HEK293 (cell line): Measurements from ENCODE around the gene HNRNPL.

Source experiments
- GLI2 ChIP-seq: fragments of 450-650 bp; formaldehyde crosslinking; IDR thresholded peaks from 2 replicates; pipeline ENCODE4; 2017; ENCODE audit warnings: missing biosample characterization, missing genetic modification characterization, low read depth, borderline replicate concordance
- MEIS1 ChIP-seq: sonication (generic); formaldehyde crosslinking; IDR thresholded peaks from 2 replicates; pipeline ENCODE4 v1.8.1; 2022; ENCODE audit warnings: missing genetic modification reagents, mild to moderate bottlenecking, borderline replicate concordance
- OVOL3 ChIP-seq: fragments of 450-650 bp; formaldehyde crosslinking; IDR thresholded peaks from 2 replicates; pipeline ENCODE4 v1.5.1; 2016; ENCODE audit warnings: missing biosample characterization, missing genetic modification characterization
- REPIN1 ChIP-seq: fragments of 450-650 bp; formaldehyde crosslinking; IDR thresholded peaks from 2 replicates; pipeline ENCODE4 v1.5.1; 2017; ENCODE audit warnings: missing biosample characterization, missing genetic modification characterization, low read depth
- SCRT1 ChIP-seq: fragments of 450-650 bp; formaldehyde crosslinking; IDR thresholded peaks from 2 replicates; pipeline ENCODE4 v1.5.1; 2016; ENCODE audit warnings: missing biosample characterization, missing genetic modification characterization, borderline replicate concordance
- SP7 ChIP-seq: fragments of 450-650 bp; formaldehyde crosslinking; IDR thresholded peaks from 2 replicates; pipeline ENCODE4 v1.5.1; 2016; ENCODE audit warnings: missing biosample characterization, missing genetic modification characterization
- ZBTB20 ChIP-seq: fragments of 450-650 bp; formaldehyde crosslinking; IDR thresholded peaks from 2 replicates; pipeline ENCODE4 v1.5.1; 2016; ENCODE audit warnings: missing biosample characterization, missing genetic modification characterization
- ZBTB21 ChIP-seq: fragments of 450-650 bp; formaldehyde crosslinking; IDR thresholded peaks from 2 replicates; pipeline ENCODE4 v1.5.1; 2017; ENCODE audit warnings: missing biosample characterization, missing genetic modification characterization
- ZNF10 ChIP-seq: fragments of 450-650 bp; formaldehyde crosslinking; IDR thresholded peaks from 2 replicates; pipeline ENCODE4 v1.5.1; 2017; ENCODE audit warnings: missing biosample characterization, missing genetic modification characterization
- ZNF155 ChIP-seq: fragments of 450-650 bp; formaldehyde crosslinking; IDR thresholded peaks from 2 replicates; pipeline ENCODE4 v1.5.1; 2016; ENCODE audit warnings: missing biosample characterization, missing genetic modification characterization
- ZNF391 ChIP-seq: fragments of 450-650 bp; formaldehyde crosslinking; IDR thresholded peaks from 2 replicates; pipeline ENCODE4 v1.5.1; 2016; ENCODE audit warnings: low read depth, missing biosample characterization, missing genetic modification characterization, borderline replicate concordance
- ZNF433 ChIP-seq: fragments of 450-650 bp; formaldehyde crosslinking; IDR thresholded peaks from 2 replicates; pipeline ENCODE4 v1.5.1; 2016; ENCODE audit warnings: missing biosample characterization, missing genetic modification characterization, low read depth
- ZNF48 ChIP-seq: fragments of 450-650 bp; formaldehyde crosslinking; IDR thresholded peaks from 2 replicates; pipeline ENCODE4 v1.5.1; 2016; ENCODE audit warnings: missing biosample characterization, missing genetic modification characterization
- ZNF521 ChIP-seq: fragments of 450-650 bp; formaldehyde crosslinking; IDR thresholded peaks from 2 replicates; pipeline ENCODE4 v1.5.1; 2017; ENCODE audit warnings: missing biosample characterization, mild to moderate bottlenecking, missing genetic modification characterization
- ZNF629 ChIP-seq: fragments of 450-650 bp; formaldehyde crosslinking; IDR thresholded peaks from 2 replicates; pipeline ENCODE4 v1.5.1; 2017; ENCODE audit warnings: missing biosample characterization, missing genetic modification characterization
- ZNF785 ChIP-seq: fragments of 450-650 bp; formaldehyde crosslinking; IDR thresholded peaks from 2 replicates; pipeline ENCODE4 v1.5.1; 2016; ENCODE audit warnings: missing biosample characterization, missing genetic modification characterization
- TF ChIP-seq, protein P1 (sequence below): fragments of 450-650 bp; formaldehyde crosslinking; IDR thresholded peaks from 2 replicates; pipeline ENCODE4 v1.5.1; 2017; ENCODE audit warnings: missing biosample characterization, missing genetic modification characterization
- TF ChIP-seq, protein P2 (sequence below): fragments of 450-650 bp; formaldehyde crosslinking; IDR thresholded peaks from 2 replicates; pipeline ENCODE4 v1.5.1; 2016; ENCODE audit warnings: missing biosample characterization, missing genetic modification characterization
- TF ChIP-seq, protein P3 (sequence below): fragments of 450-650 bp; formaldehyde crosslinking; IDR thresholded peaks from 2 replicates; pipeline ENCODE4 v1.5.1; 2016; ENCODE audit warnings: missing biosample characterization, missing genetic modification characterization
- TF ChIP-seq, protein P4 (sequence below): fragments of 450-650 bp; formaldehyde crosslinking; IDR thresholded peaks from 2 replicates; pipeline ENCODE4 v1.5.1; 2017; ENCODE audit warnings: missing biosample characterization, mild to moderate bottlenecking, missing genetic modification characterization, moderate library complexity
- TF ChIP-seq, protein P5 (sequence below): fragments of 450-650 bp; formaldehyde crosslinking; IDR thresholded peaks from 2 replicates; pipeline ENCODE4 v1.5.1; 2016; ENCODE audit warnings: missing biosample characterization, missing genetic modification characterization
- TF ChIP-seq, protein P6 (sequence below): fragments of 450-650 bp; formaldehyde crosslinking; IDR thresholded peaks from 2 replicates; pipeline ENCODE4 v1.5.1; 2017; ENCODE audit warnings: missing biosample characterization, missing genetic modification characterization
- TF ChIP-seq, protein P7 (sequence below): fragments of 450-650 bp; formaldehyde crosslinking; IDR thresholded peaks from 2 replicates; pipeline ENCODE4 v1.5.1; 2016; ENCODE audit warnings: missing biosample characterization, missing genetic modification characterization
- TF ChIP-seq, protein P8 (sequence below): fragments of 450-650 bp; formaldehyde crosslinking; IDR thresholded peaks from 2 replicates; pipeline ENCODE4 v1.5.1; 2016; ENCODE audit warnings: missing biosample characterization, missing genetic modification characterization

Gene HNRNPL

DNA sequence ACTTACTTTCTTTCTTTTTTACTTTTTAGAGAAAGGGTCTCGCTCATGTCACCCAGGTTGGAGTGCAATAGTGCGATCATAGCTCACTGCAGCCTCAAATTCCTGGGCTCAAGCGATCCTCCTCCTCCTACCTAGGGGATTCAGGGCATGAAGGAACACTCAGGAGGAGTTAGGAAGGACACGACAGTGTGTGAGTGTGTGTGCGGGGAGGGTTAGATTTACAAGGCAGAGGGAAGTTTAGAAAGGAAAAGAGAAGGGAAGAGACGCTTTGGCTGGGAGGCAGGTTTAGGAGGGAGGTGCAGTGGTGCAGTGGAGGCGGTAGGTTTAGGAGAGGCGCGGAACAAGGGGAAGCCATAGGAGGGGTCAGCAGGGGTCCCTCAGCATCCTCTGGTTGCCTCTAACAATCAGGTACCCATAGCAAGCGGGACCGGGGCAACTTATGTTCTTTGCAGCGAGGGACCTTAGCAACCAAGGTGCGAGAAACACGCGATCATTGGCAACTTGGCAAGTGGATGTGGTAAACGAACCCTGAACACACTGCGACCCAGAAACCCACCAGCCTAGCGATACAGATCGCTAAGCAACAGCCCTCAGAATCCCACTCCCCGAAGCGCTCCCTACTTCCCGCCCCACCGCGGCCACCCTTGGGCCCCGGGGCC is 49.1 kb upstream of the HNRNPL start (continued):
- TF ChIP-seq, protein P1, sequence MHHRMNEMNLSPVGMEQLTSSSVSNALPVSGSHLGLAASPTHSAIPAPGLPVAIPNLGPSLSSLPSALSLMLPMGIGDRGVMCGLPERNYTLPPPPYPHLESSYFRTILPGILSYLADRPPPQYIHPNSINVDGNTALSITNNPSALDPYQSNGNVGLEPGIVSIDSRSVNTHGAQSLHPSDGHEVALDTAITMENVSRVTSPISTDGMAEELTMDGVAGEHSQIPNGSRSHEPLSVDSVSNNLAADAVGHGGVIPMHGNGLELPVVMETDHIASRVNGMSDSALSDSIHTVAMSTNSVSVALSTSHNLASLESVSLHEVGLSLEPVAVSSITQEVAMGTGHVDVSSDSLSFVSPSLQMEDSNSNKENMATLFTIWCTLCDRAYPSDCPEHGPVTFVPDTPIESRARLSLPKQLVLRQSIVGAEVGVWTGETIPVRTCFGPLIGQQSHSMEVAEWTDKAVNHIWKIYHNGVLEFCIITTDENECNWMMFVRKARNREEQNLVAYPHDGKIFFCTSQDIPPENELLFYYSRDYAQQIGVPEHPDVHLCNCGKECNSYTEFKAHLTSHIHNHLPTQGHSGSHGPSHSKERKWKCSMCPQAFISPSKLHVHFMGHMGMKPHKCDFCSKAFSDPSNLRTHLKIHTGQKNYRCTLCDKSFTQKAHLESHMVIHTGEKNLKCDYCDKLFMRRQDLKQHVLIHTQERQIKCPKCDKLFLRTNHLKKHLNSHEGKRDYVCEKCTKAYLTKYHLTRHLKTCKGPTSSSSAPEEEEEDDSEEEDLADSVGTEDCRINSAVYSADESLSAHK (tag by site-specific recombination), result no peak
- TF ChIP-seq ZNF155 (no peak), GLI2 (tag by site-specific recombination) (no peak), ZNF629 (tag by site-specific recombination) (no peak), SP7 (tag by site-specific recombination) (no peak), REPIN1 (tag by site-specific recombination) (peak; percentile 94; the same call in 1 of the 2 replicates), ZNF48 (tag by site-specific recombination) (no peak), ZNF521 (tag by site-specific recombination) (no peak), OVOL3 (tag by site-specific recombination) (0 out of 2 replicates have a peak, but pooled peaks have one; percentile 33), MEIS1 (CRISPR knock-in tag) (no peak), ZNF391 (tag by site-specific recombination) (peak; percentile 59), ZNF433 (no peak; the same call in 1 of the 2 replicates), ZNF10 (tag by site-specific recombination) (no peak), SCRT1 (no peak), ZBTB20 (tag by site-specific recombination) (no peak), ZNF785 (tag by site-specific recombination) (0 out of 2 replicates have a peak, but pooled peaks have one; percentile 54), ZBTB21 (no peak)
- TF ChIP-seq, protein P2, sequence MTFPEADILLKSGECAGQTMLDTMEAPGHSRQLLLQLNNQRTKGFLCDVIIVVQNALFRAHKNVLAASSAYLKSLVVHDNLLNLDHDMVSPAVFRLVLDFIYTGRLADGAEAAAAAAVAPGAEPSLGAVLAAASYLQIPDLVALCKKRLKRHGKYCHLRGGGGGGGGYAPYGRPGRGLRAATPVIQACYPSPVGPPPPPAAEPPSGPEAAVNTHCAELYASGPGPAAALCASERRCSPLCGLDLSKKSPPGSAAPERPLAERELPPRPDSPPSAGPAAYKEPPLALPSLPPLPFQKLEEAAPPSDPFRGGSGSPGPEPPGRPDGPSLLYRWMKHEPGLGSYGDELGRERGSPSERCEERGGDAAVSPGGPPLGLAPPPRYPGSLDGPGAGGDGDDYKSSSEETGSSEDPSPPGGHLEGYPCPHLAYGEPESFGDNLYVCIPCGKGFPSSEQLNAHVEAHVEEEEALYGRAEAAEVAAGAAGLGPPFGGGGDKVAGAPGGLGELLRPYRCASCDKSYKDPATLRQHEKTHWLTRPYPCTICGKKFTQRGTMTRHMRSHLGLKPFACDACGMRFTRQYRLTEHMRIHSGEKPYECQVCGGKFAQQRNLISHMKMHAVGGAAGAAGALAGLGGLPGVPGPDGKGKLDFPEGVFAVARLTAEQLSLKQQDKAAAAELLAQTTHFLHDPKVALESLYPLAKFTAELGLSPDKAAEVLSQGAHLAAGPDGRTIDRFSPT (tag by site-specific recombination), result peak; percentile 39; the same call in 1 of the 2 replicates
- TF ChIP-seq, protein P3, sequence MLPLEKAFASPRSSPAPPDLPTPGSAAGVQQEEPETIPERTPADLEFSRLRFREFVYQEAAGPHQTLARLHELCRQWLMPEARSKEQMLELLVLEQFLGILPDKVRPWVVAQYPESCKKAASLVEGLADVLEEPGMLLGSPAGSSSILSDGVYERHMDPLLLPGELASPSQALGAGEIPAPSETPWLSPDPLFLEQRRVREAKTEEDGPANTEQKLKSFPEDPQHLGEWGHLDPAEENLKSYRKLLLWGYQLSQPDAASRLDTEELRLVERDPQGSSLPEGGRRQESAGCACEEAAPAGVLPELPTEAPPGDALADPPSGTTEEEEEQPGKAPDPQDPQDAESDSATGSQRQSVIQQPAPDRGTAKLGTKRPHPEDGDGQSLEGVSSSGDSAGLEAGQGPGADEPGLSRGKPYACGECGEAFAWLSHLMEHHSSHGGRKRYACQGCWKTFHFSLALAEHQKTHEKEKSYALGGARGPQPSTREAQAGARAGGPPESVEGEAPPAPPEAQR (tag by site-specific recombination), result 0 out of 2 replicates have a peak, but pooled peaks have one; percentile 6
- TF ChIP-seq, protein P4, sequence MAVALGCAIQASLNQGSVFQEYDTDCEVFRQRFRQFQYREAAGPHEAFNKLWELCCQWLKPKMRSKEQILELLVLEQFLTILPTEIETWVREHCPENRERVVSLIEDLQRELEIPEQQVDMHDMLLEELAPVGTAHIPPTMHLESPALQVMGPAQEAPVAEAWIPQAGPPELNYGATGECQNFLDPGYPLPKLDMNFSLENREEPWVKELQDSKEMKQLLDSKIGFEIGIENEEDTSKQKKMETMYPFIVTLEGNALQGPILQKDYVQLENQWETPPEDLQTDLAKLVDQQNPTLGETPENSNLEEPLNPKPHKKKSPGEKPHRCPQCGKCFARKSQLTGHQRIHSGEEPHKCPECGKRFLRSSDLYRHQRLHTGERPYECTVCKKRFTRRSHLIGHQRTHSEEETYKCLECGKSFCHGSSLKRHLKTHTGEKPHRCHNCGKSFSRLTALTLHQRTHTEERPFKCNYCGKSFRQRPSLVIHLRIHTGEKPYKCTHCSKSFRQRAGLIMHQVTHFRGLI (tag by site-specific recombination), result no peak; the same call in 1 of the 2 replicates
- TF ChIP-seq, protein P5, sequence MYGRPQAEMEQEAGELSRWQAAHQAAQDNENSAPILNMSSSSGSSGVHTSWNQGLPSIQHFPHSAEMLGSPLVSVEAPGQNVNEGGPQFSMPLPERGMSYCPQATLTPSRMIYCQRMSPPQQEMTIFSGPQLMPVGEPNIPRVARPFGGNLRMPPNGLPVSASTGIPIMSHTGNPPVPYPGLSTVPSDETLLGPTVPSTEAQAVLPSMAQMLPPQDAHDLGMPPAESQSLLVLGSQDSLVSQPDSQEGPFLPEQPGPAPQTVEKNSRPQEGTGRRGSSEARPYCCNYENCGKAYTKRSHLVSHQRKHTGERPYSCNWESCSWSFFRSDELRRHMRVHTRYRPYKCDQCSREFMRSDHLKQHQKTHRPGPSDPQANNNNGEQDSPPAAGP, result no peak
- TF ChIP-seq, protein P6, sequence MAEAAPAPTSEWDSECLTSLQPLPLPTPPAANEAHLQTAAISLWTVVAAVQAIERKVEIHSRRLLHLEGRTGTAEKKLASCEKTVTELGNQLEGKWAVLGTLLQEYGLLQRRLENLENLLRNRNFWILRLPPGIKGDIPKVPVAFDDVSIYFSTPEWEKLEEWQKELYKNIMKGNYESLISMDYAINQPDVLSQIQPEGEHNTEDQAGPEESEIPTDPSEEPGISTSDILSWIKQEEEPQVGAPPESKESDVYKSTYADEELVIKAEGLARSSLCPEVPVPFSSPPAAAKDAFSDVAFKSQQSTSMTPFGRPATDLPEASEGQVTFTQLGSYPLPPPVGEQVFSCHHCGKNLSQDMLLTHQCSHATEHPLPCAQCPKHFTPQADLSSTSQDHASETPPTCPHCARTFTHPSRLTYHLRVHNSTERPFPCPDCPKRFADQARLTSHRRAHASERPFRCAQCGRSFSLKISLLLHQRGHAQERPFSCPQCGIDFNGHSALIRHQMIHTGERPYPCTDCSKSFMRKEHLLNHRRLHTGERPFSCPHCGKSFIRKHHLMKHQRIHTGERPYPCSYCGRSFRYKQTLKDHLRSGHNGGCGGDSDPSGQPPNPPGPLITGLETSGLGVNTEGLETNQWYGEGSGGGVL (tag by site-specific recombination), result peak; percentile 92
- TF ChIP-seq, protein P7, sequence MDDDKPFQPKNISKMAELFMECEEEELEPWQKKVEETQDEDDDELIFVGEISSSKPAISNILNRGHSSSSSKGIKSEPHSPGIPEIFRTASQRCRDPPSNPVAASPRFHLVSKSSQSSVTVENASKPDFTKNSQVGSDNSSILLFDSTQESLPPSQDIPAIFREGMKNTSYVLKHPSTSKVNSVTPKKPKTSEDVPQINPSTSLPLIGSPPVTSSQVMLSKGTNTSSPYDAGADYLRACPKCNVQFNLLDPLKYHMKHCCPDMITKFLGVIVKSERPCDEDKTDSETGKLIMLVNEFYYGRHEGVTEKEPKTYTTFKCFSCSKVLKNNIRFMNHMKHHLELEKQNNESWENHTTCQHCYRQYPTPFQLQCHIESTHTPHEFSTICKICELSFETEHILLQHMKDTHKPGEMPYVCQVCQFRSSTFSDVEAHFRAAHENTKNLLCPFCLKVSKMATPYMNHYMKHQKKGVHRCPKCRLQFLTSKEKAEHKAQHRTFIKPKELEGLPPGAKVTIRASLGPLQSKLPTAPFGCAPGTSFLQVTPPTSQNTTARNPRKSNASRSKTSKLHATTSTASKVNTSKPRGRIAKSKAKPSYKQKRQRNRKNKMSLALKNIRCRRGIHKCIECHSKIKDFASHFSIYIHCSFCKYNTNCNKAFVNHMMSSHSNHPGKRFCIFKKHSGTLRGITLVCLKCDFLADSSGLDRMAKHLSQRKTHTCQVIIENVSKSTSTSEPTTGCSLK (tag by site-specific recombination), result no peak
- TF ChIP-seq, protein P8, sequence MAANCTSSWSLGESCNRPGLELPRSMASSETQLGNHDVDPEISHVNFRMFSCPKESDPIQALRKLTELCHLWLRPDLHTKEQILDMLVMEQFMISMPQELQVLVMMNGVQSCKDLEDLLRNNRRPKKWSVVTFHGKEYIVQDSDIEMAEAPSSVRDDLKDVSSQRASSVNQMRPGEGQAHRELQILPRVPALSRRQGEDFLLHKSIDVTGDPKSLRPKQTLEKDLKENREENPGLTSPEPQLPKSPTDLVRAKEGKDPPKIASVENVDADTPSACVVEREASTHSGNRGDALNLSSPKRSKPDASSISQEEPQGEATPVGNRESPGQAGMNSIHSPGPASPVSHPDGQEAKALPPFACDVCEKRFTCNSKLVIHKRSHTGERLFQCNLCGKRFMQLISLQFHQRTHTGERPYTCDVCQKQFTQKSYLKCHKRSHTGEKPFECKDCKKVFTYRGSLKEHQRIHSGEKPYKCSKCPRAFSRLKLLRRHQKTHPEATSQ, result 0 out of 2 replicates have a peak, but pooled peaks have one; percentile 94
